Ishikawa (cell line): ENCODE data around the gene PRKCE.

Source experiments
- EP300 ChIP-seq: IDR thresholded peaks from 2 replicates; pipeline ENCODE4 v1.6.1; 2012; ENCODE audit warnings: borderline replicate concordance
- FOXM1 ChIP-seq: IDR thresholded peaks from 2 replicates; pipeline ENCODE4 v1.6.1; 2012; ENCODE audit warnings: low read depth, borderline replicate concordance
- RAD21 ChIP-seq: IDR thresholded peaks from 2 replicates; pipeline ENCODE4 v1.6.1; 2012; ENCODE audit warnings: low read depth
- TAF1 ChIP-seq: IDR thresholded peaks from 2 replicates; pipeline ENCODE4 v1.6.1; 2012; ENCODE audit warnings: low read depth, mild to moderate bottlenecking
- TCF12 ChIP-seq: IDR thresholded peaks from 2 replicates; pipeline ENCODE4 v1.6.1; 2012; ENCODE audit warnings: low read depth
- USF1 ChIP-seq: IDR thresholded peaks from 2 replicates; pipeline ENCODE4 v1.6.1; 2012
- YY1 ChIP-seq: IDR thresholded peaks from 2 replicates; pipeline ENCODE4 v1.6.1; 2012; ENCODE audit warnings: low read depth
- ZBTB7A ChIP-seq: IDR thresholded peaks from 2 replicates; pipeline ENCODE4 v1.6.1; 2012; ENCODE audit warnings: low read depth
- TF ChIP-seq, protein P1 (sequence below): IDR thresholded peaks from 2 replicates; pipeline ENCODE4 v1.6.1; 2012; ENCODE audit warnings: low read depth, mild to moderate bottlenecking

DNA sequence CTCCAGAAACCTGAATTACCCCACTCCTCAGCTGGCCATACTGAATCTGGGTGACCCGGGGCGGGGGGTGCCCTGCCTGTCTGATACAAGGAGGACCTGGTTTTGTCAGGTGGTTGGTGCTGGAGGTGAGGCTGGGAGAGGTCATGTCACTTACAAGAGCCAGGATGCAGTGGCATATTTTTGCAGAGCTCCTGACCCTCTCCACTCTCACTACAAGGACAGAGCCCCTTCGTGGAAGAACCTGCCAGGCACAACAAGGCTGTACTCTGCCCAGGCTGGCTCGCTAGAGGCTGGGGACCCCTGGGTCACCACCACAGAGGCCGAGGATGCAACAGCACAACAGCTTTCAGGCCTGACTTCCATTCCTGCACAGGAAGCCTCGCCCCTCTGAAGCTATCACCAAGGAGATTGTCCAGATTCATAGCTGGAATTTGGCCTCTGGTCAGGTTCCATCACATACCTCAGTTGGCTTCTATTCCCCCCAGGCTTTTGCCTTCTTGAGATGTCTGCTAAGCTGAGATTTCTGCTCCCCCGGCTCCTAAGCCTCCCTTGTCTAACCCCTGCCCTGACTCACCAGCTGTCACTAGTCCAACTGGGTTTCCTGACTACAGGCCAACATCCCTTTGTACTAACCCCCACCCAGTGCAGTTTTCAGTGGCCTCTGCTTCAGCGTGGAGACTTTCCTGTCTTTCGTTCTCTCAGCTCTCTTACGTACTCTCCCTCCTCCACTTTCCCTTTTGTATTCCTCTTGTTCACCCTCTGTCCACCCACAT lies 513.2 kb downstream of the PRKCE start:
- no peak for TF ChIP-seq EP300
- no peak for TF ChIP-seq FOXM1
- no peak for TF ChIP-seq TAF1
- TF ChIP-seq, protein P1, sequence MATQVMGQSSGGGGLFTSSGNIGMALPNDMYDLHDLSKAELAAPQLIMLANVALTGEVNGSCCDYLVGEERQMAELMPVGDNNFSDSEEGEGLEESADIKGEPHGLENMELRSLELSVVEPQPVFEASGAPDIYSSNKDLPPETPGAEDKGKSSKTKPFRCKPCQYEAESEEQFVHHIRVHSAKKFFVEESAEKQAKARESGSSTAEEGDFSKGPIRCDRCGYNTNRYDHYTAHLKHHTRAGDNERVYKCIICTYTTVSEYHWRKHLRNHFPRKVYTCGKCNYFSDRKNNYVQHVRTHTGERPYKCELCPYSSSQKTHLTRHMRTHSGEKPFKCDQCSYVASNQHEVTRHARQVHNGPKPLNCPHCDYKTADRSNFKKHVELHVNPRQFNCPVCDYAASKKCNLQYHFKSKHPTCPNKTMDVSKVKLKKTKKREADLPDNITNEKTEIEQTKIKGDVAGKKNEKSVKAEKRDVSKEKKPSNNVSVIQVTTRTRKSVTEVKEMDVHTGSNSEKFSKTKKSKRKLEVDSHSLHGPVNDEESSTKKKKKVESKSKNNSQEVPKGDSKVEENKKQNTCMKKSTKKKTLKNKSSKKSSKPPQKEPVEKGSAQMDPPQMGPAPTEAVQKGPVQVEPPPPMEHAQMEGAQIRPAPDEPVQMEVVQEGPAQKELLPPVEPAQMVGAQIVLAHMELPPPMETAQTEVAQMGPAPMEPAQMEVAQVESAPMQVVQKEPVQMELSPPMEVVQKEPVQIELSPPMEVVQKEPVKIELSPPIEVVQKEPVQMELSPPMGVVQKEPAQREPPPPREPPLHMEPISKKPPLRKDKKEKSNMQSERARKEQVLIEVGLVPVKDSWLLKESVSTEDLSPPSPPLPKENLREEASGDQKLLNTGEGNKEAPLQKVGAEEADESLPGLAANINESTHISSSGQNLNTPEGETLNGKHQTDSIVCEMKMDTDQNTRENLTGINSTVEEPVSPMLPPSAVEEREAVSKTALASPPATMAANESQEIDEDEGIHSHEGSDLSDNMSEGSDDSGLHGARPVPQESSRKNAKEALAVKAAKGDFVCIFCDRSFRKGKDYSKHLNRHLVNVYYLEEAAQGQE: no peak
- TF ChIP-seq ZBTB7A: no peak
- no peak for TF ChIP-seq YY1
- no peak for TF ChIP-seq USF1
- TF ChIP-seq RAD21: no peak
- TF ChIP-seq TCF12: no peak
